OCI-LY7 (cell line): ENCODE measurements around the gene C1orf167. TPM values are rescaled to one million over a fixed set of nuclear protein-coding genes. Genes with fewer than 3 reads are reported as not detected.

ENCODE experiments used
- BruUV-seq: library from RNA; stranded (reverse); fragments of 400-500 nt; replicated peaks from 2 replicates; lab custom pipeline; 2021; lab: Mats Ljungman, UMichigan
- CTCF ChIA-PET: fragments of 300-600 bp; sonication (Branson Sonifier 250); formaldehyde crosslinking; loops from one replicate; lab custom pipeline; 2022; ENCODE audit warnings: antibody characterized with exemption; ENCODE audit not compliant: unreplicated experiment; lab: Charles Lee
- POLR2A ChIA-PET: fragments of 300-600 bp; sonication (Branson Sonifier 250); formaldehyde crosslinking; loops from one replicate; lab custom pipeline; 2022; ENCODE audit warnings: antibody characterized with exemption; lab: Charles Lee
- DNase-seq: peaks from one replicate; pipeline ENCODE4 v3.0.0-alpha.2; 2015; ENCODE audit warnings: low spot score
- H2AFZ ChIP-seq: fragments of 200-600 bp; sonication (generic), shearing (Covaris generic); 2 replicates; pipeline ENCODE4 v1.6.1; 2014; ENCODE audit warnings: mild to moderate bottlenecking, antibody characterized with exemption, low read length, moderate library complexity
- H3K27ac ChIP-seq: fragments of 200-600 bp; sonication (generic); 2 replicates; pipeline ENCODE4 v1.5.1; 2014; ENCODE audit warnings: mixed run types, low read depth, mild to moderate bottlenecking, moderate library complexity, low read length, inconsistent platforms; ENCODE audit not compliant: poor library complexity, severe bottlenecking
- H3K36me3 ChIP-seq: fragments of 200-600 bp; sonication (generic); 2 replicates; pipeline ENCODE4 v1.6.1; 2014; ENCODE audit warnings: mild to moderate bottlenecking, antibody characterized with exemption, low read length, moderate library complexity, mixed read lengths; ENCODE audit not compliant: insufficient read depth
- H3K4me1 ChIP-seq: fragments of 200-600 bp; sonication (generic); 2 replicates; pipeline ENCODE4 v1.5.1; 2014; ENCODE audit warnings: mild to moderate bottlenecking, low read length; ENCODE audit not compliant: insufficient read depth, poor library complexity, severe bottlenecking
- H3K4me2 ChIP-seq: fragments of 200-600 bp; sonication (generic); 2 replicates; pipeline ENCODE4 v1.6.1; 2014; ENCODE audit warnings: mild to moderate bottlenecking, low read length
- H3K4me3 ChIP-seq: fragments of 200-600 bp; sonication (generic); 2 replicates; pipeline ENCODE4 v1.5.1; 2014; ENCODE audit warnings: mild to moderate bottlenecking, low read depth, low read length; ENCODE audit not compliant: poor library complexity, severe bottlenecking
- H3K79me2 ChIP-seq: fragments of 200-600 bp; sonication (generic); 2 replicates; pipeline ENCODE4 v1.6.1; 2016; ENCODE audit warnings: low read depth, mild to moderate bottlenecking, low read length, moderate library complexity, mixed read lengths; ENCODE audit not compliant: insufficient read depth
- H3K9me2 ChIP-seq: fragments of 200-600 bp; sonication (generic); 2 replicates; pipeline ENCODE4 v1.6.1; 2016; ENCODE audit warnings: mild to moderate bottlenecking, low read length, mixed read lengths; ENCODE audit not compliant: insufficient read depth
- H3K9me3 ChIP-seq: fragments of 200-600 bp; sonication (generic); 2 replicates; pipeline ENCODE4 v1.6.1; 2014; ENCODE audit warnings: mild to moderate bottlenecking, mixed run types, low read length, mixed read lengths
- H4K20me1 ChIP-seq: fragments of 200-600 bp; sonication (generic); 2 replicates; pipeline ENCODE4 v1.6.1; 2014; ENCODE audit warnings: mild to moderate bottlenecking, antibody characterized with exemption, low read length, moderate library complexity, mixed read lengths; ENCODE audit not compliant: insufficient read depth
- EZH2phosphoT487 ChIP-seq: fragments of 200-600 bp; sonication (generic); IDR thresholded peaks from 2 replicates; pipeline ENCODE4 v1.6.1; 2018; ENCODE audit warnings: low read depth, borderline replicate concordance, mild to moderate bottlenecking, mixed run types, antibody characterized with exemption, low read length, moderate library complexity, mixed read lengths
- intact Hi-C: fragments of 100-400 bp; cut with micrococcal nuclease; formaldehyde crosslinking; loops from one replicate; pipeline ENCODE4 v1.10.0; 2022; ENCODE audit not compliant: unreplicated experiment
- total RNA-seq, 2 experiments: library from RNA; depleted of rRNA in 1 of 2; stranded (reverse); fragments of >200 nt in 1 of 2; shearing (Covaris generic) in 1 of 2; gene quantifications; 2 replicates each; pipeline ENCODE4 v1.2.3, GENCODE V29; 2014 to 2022
- TF ChIP-seq, protein P1 (sequence below): fragments of 200-600 bp; sonication (generic); conservative IDR thresholded peaks from 2 replicates; pipeline ENCODE4 v1.5.1; 2014; ENCODE audit warnings: mild to moderate bottlenecking, antibody characterized with exemption, low read length, moderate library complexity, mixed read lengths

The C1orf167 gene
- total RNA-seq, 2 experiments from 2014 or later = 1.7 to 4.2 TPM

DNA sequence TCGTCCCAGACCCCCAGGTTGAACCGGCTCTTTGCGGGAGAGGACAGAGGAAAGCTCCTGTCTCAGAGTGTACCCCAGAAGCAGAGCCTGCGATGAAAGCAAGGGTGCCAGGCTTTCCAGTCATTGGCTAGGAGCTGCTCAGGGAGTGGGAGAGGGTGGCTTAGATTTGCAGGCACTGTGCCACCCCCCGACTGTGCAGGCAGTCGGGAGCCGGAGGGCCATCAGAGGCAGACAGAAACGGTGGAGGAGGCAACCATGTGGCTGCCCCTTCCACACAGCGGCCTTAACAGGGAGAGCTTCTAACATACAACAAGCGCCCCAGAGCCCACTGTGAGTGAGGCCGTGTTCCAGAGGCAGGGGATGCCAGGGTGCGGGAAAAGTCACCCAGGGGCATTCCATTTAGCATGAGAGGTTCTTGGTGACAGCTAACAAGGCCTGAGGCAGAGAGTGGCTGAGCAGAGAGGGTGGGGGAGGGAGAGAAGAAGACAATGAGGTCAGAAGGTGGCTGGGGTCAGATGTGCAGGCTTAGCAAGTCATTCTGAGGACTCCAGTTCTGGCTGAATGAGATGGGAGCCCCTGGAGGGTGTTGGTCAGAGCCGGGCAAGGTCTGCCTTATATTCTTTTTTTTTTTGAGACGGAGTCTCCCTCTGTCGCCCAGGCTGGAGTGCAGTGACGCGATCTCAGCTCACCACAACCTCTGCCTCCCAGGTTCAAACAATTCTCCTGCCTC, 9.5 kb upstream of the C1orf167 start:
- BruUV-seq = no TSS peak
- H4K20me1 ChIP-seq = no peaks in the 10 kb centered on the region
- no peak overlapping the region for H3K4me2 ChIP-seq
- TF ChIP-seq EZH2phosphoT487 = no peak
- TF ChIP-seq, protein P1, sequence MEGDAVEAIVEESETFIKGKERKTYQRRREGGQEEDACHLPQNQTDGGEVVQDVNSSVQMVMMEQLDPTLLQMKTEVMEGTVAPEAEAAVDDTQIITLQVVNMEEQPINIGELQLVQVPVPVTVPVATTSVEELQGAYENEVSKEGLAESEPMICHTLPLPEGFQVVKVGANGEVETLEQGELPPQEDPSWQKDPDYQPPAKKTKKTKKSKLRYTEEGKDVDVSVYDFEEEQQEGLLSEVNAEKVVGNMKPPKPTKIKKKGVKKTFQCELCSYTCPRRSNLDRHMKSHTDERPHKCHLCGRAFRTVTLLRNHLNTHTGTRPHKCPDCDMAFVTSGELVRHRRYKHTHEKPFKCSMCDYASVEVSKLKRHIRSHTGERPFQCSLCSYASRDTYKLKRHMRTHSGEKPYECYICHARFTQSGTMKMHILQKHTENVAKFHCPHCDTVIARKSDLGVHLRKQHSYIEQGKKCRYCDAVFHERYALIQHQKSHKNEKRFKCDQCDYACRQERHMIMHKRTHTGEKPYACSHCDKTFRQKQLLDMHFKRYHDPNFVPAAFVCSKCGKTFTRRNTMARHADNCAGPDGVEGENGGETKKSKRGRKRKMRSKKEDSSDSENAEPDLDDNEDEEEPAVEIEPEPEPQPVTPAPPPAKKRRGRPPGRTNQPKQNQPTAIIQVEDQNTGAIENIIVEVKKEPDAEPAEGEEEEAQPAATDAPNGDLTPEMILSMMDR = no peak
- no peaks in the 10 kb centered on the region for H3K4me1 ChIP-seq
- DNase-seq = no peak
- no peak overlapping the region for H3K4me3 ChIP-seq
- H3K36me3 ChIP-seq = peaks cover 10% of the 10 kb centered on the region; the same call in 1 of the 2 replicates
- POLR2A ChIA-PET = interaction anchor here (0.7 to 1.0 kb wide), 2 partner anchors 15 to 307 kb away, joined by 3 to 4 read pairs; no protein-coding TSS in a partner anchor
- H3K27ac ChIP-seq = no peak overlapping the region
- intact Hi-C loops = no loop called here
- no peaks in the 10 kb centered on the region for H3K79me2 ChIP-seq
- H3K9me2 ChIP-seq = no peaks in the 10 kb centered on the region
- no peak overlapping the region for H2AFZ ChIP-seq
- H3K9me3 ChIP-seq = 0 out of 2 replicates have a peak, but pooled peaks cover 5% of the 10 kb centered on the region
- CTCF ChIA-PET = no interaction called here

DNA sequence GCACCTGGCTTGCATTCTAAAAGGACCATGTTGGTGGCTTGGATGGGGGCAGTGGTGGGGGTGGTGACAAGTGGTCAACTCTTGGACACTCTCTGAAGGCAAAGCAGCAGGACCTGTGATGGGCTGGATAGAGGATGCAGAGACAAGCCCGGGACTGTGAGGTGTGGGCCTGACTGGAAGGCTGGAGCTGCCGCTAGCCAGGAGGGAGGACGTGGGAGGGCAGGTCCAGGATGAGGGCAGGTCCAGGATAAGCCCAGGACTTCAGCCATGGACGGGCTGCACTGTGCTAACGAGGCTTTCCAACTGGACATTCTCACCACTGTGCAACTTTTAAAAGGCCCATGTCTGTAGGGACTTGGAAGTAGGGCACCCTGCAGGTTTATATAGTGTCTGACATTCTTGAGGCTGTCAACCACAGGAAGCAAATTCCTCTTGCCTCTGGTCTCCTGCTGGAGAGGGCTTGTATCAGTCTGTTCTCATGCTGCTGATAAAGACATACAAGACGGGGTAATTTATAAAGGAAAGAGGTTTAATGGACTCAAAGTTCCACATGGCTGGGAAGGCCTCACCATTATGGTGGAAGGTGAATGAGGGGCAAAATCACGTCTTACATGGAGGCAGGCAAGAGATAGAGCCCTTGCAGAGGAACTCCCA, 8.3 kb upstream of the C1orf167 start:
- H3K9me3 ChIP-seq = 0 out of 2 replicates have a peak, but pooled peaks cover 5% of the 10 kb centered on the region
- no peak overlapping the region for H3K27ac ChIP-seq
- no peak overlapping the region for H3K4me3 ChIP-seq
- H3K36me3 ChIP-seq = peaks cover 10% of the 10 kb centered on the region; the same call in 1 of the 2 replicates
- H3K4me2 ChIP-seq = no peak overlapping the region
- no peaks in the 10 kb centered on the region for H4K20me1 ChIP-seq
- H3K79me2 ChIP-seq = no peaks in the 10 kb centered on the region
- POLR2A ChIA-PET = interaction anchor here (1.0 kb wide), 1 partner anchor 16 kb away, joined by 4 read pairs; no protein-coding TSS in a partner anchor
- no TSS peak for BruUV-seq
- TF ChIP-seq, protein P1 = no peak
- no peak for TF ChIP-seq EZH2phosphoT487
- no peak overlapping the region for H2AFZ ChIP-seq
- no peak for DNase-seq
- intact Hi-C loops = no loop called here
- H3K9me2 ChIP-seq = no peaks in the 10 kb centered on the region
- no peaks in the 10 kb centered on the region for H3K4me1 ChIP-seq
- CTCF ChIA-PET = interaction anchor here (0.6 kb wide), 1 partner anchor 216 kb away, joined by 3 read pairs; no protein-coding TSS in a partner anchor

DNA sequence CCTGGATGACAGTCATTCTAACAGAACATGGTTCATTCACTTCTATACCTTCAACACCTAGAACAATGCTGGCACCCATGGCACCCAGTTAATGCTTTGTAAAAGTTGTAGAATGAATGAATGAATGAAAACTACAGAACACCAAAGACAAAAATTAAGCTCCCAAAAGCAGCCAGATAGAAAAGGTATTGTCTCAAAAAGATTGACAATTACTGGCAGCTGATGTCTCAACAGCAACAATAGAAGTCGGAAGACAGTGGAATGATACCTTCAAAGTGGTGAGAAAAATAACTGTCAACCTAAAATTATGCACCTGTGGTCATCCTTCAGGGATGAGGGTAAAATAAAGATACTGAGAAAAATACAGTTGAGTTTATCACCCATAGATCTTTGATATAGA, 4.9 kb upstream of the C1orf167 start:
- H3K4me1 ChIP-seq = peaks cover 2% of the 10 kb centered on the region
- no peaks in the 10 kb centered on the region for H3K9me2 ChIP-seq
- no peaks in the 10 kb centered on the region for H3K79me2 ChIP-seq
- no peak overlapping the region for H3K27ac ChIP-seq
- TF ChIP-seq EZH2phosphoT487 = no peak
- TF ChIP-seq, protein P1 = no peak
- no peaks in the 10 kb centered on the region for H4K20me1 ChIP-seq
- H3K4me2 ChIP-seq = no peak overlapping the region
- ChIA-PET POLR2A (no interaction called here), CTCF (no interaction called here)
- no peaks in the 10 kb centered on the region for H3K36me3 ChIP-seq
- intact Hi-C loops = no loop called here
- H3K4me3 ChIP-seq = no peak overlapping the region
- BruUV-seq = no TSS peak
- no peak for DNase-seq
- H2AFZ ChIP-seq = no peak overlapping the region
- H3K9me3 ChIP-seq = 0 out of 2 replicates have a peak, but pooled peaks cover 5% of the 10 kb centered on the region
